K562 treated with DMSO at 1 percent for 12 hours (cell line): Measurements from ENCODE around the gene INIP. TPM values are rescaled to one million over a fixed set of nuclear protein-coding genes. Genes with fewer than 3 reads are reported as not detected.

Experiments
- total RNA-seq: library from RNA; unstranded; fragments of 300-600 nt; gene quantifications from 2 replicates; pipeline ENCODE4 v1.2.3, GENCODE V29; 2022; ENCODE audit not compliant: insufficient read depth

The INIP gene, protein sequence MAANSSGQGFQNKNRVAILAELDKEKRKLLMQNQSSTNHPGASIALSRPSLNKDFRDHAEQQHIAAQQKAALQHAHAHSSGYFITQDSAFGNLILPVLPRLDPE
- total RNA-seq = 9.0 and 30.8 TPM in 2 replicates

GRCh38 chr9:112717661-112718331 lies at the start of gene INIP:
Gene INIP (minus strand): TSS chr9:112718117. CDS start chr9:112716485, 1,632 bp downstream.

GRCh38 chr9:112750016-112750763 lies 32.3 kb upstream of the INIP start, which contains the start of gene SNX30:
Gene SNX30 (plus strand): TSS chr9:112750760. CDS start chr9:112751002, 242 bp downstream.

Other genes with a start within 250 kb of the INIP start
- 1.3 and 13.6 TPM in 2 replicates for gene KIAA1958, start 231.3 kb downstream of the INIP start, total RNA-seq
- gene SNX30, start 32.6 kb upstream of the INIP start, total RNA-seq = 2.8 and 9.9 TPM in 2 replicates
- gene SLC46A2, start 172.8 kb upstream of the INIP start, total RNA-seq = not detected in 2 replicates